Measurements from ENCODE around the gene ZMYND15.

Gene ZMYND15

GRCh38 chr17:4744999-4745969 lies 5.7 kb downstream of the ZMYND15 start:
- no peak for DNase-seq

GRCh38 chr17:4747847-4748246 lies 8.2 kb downstream of the ZMYND15 start:
- DNase-seq: no peak

- DNase-seq: no peak
These were observed 9.1 kb downstream of the ZMYND15 start for GRCh38 chr17:4748686-4749085.

GRCh38 chr17:4750606-4751005 lies 11.0 kb downstream of the ZMYND15 start:
- no peak for DNase-seq

GRCh38 chr17:4751932-4752331 lies 12.3 kb downstream of the ZMYND15 start:
- no peak for DNase-seq

GRCh38 chr17:4753392-4753791 lies 13.8 kb downstream of the ZMYND15 start:
- DNase-seq: no peak

GRCh38 chr17:4759776-4760236 lies 20.2 kb downstream of the ZMYND15 start:
- no peak for DNase-seq

- DNase-seq: no peak
These were observed 25.0 kb downstream of the ZMYND15 start for GRCh38 chr17:4764595-4764994.

- DNase-seq: no peak
These were observed 26.6 kb downstream of the ZMYND15 start for GRCh38 chr17:4766201-4766600.

- DNase-seq: no peak
These were observed 27.1 kb downstream of the ZMYND15 start for GRCh38 chr17:4766723-4767122.

- DNase-seq: no peak
These were observed 28.7 kb downstream of the ZMYND15 start for GRCh38 chr17:4768298-4768697.

GRCh38 chr17:4769628-4770027 lies 30.0 kb downstream of the ZMYND15 start:
- DNase-seq: no peak

GRCh38 chr17:4771519-4772234 lies 32.0 kb downstream of the ZMYND15 start, which contains the start of gene TM4SF5:
Gene TM4SF5, plus strand, starts transcription at chr17:4771886. Its CDS starts 37 bp downstream, at chr17:4771923.
- no peak for DNase-seq

GRCh38 chr17:4772235-4772613 lies 32.6 kb downstream of the ZMYND15 start:
- DNase-seq: no peak

GRCh38 chr17:4777969-4778760 lies 38.5 kb downstream of the ZMYND15 start:
- no peak for DNase-seq

GRCh38 chr17:4780325-4780955 lies 40.8 kb downstream of the ZMYND15 start:
- DNase-seq: no peak

- no peak for DNase-seq
These were observed 43.0 kb downstream of the ZMYND15 start for GRCh38 chr17:4782652-4783051.

- no peak for DNase-seq
These were observed 45.9 kb downstream of the ZMYND15 start for GRCh38 chr17:4785311-4786105.

GRCh38 chr17:4786106-4786511 lies 46.5 kb downstream of the ZMYND15 start, which contains the start of gene VMO1:
Gene VMO1, minus strand, starts transcription at chr17:4786364. Its CDS starts 12 bp downstream, at chr17:4786352.
- no peak for DNase-seq

GRCh38 chr17:4786516-4786915 lies 46.9 kb downstream of the ZMYND15 start:
- DNase-seq: no peak

GRCh38 chr17:4788159-4788806 lies 48.6 kb downstream of the ZMYND15 start:
- no peak for DNase-seq
